GM18520 (cell line): Measurements from ENCODE around the gene SIPA1.
"Not testable (repeated sequence)": the region's sequence is repeated elsewhere in the genome, so short reads cannot be mapped to it uniquely, and the experiment has no call there.

Source experiments
- ATAC-seq: cut with Tn5 transposase; IDR thresholded peaks from one replicate; pipeline ENCODE4 v1.9.1; 2021; ENCODE audit not compliant: unreplicated experiment

SIPA1 gene

GRCh38 chr11:65623852-65624616 lies 13.9 kb upstream of the SIPA1 start:
- no peak for ATAC-seq

DNA sequence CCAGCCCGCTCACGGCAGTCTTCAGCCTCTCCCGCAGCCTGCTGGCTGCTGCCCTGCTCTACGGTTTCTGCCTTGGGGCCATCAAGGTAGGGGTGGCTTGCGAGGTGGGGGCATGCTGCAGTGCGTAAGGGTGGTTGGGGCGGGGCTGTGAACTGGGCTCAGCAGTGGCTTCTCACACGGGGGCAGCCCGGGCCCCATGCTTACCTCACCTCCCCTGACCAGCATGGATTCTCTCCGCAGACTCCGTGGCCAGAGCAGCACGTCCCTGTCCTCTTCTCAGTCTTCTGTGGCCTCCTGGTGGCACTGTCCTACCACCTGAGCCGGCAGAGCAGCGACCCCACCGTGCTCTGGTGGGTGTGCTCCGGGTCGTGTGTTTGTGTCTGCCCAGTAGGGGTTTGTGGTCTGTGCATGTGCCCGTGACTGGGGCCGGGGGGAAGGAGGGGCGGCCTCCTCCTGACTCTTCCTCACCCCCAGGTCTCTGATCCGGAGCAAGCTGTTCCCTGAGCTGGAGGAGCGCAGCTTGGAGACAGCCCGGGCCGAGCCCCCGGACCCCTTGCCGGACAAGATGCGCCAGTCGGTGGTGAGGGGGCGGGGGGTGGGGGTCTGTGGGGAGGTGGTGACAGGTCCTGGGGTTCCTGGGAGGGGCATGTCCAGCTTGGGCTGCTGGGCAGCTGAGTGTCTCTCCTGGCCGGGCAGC lies 12.8 kb upstream of the SIPA1 start:
- ATAC-seq, result no peak

DNA sequence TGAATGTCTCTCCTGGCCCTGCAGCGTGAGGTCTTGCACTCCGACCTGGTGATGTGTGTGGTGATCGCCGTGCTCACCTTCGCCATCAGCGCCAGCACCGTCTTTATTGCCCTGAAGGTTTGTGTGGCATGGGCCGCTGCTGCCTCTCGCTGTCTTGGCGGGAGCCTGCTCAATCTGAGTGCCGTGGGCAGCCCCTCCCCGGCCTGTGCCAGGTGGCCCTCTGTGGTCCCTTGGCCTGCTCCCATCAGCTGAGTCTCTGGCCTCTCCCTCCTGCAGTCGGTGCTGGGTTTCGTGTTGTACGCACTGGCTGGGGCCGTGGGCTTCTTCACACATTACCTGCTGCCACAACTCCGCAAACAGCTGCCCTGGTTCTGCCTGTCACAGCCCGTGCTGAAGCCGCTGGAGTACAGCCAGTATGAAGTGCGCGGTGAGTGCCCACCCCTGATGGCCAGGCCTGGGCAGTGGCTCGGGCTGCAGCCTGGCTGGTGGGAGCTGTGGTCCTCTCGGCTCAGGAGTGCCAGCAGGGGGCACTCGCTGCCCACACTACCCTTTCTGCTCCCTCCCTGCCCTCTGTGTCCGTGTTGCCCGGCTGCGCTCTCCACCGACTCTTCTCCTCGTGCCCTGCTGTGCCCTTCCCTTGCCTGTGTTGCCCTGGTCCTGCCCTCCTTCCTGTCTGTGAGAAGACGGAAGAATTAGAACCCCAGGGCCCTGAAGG lies 12.1 kb upstream of the SIPA1 start:
- ATAC-seq, result no peak

DNA sequence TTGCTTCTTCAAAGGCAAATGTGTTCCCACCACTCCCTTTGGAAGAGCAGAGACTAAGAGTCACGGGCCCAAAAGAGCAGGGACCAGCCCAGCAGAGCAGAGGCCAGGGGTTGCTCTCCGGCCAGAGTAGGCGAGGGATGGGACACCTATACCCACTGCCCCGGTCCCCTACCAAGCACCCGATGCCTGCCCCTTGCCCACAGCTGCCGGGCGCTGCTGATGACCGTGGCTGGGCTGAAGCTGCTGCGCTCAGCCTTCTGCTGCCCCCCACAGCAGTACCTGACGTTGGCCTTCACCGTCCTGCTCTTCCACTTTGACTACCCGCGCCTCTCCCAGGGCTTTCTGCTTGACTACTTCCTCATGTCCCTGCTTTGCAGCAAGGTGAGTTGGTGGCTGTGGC lies 10.7 kb upstream of the SIPA1 start:
- ATAC-seq, result no peak

GRCh38 chr11:65629579-65629978 lies 8.3 kb upstream of the SIPA1 start:
- no peak for ATAC-seq

GRCh38 chr11:65630215-65630614 lies 7.7 kb upstream of the SIPA1 start:
- no peak for ATAC-seq

GRCh38 chr11:65633390-65634108 lies 4.4 kb upstream of the SIPA1 start:
- ATAC-seq, result no peak

GRCh38 chr11:65634109-65634436 lies 3.8 kb upstream of the SIPA1 start:
- no peak for ATAC-seq

DNA sequence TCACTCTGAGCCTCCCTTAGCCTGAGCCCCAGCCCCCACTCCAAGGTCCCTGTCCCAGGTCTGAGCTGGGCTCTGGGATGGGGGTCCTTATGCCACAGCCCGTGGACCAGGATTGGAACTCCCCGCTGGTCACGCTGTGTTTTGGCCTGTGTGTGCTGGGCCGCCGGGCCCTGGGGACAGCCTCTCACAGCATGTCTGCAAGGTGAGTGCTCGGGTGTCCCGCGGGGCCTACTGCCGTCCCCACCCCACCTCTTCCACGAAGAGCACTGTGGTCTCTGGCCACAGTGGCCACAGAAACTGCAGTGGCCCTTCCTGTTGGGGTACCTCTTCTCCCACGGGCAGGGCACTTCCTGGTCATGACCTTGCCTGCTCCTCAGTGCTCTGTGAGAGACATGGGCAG lies 3.5 kb upstream of the SIPA1 start:
- ATAC-seq, result no peak

DNA sequence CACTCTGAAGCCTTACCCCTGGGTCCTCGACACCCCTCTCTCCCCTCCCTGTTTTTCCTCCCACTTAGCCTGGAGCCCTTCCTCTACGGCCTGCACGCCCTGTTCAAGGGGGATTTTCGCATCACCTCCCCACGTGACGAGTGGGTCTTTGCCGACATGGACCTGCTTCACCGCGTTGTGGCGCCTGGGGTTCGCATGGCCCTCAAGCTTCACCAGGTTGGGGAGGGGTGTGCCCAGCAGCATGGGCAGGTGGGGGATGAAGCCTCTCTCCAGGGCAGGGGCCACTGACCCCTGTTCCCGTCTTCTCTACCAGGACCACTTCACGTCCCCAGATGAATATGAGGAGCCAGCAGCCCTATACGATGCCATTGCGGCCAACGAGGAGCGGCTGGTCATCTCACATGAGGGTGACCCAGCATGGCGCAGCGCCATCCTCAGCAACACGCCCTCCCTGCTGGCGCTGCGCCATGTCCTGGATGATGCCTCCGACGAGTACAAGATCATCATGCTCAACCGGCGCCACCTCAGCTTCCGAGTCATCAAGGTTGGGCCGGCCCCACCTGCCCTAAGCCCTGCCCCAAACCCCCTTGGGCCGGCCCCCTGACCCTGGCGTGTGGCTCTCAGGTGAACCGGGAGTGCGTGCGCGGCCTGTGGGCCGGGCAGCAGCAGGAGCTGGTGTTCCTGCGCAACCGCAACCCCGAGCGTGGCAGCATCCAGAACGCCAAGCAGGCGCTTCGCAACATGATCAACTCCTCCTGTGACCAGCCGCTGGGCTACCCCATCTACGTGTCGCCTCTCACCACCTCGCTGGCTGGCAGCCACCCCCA lies 2.8 kb upstream of the SIPA1 start:
- no peak for ATAC-seq

DNA sequence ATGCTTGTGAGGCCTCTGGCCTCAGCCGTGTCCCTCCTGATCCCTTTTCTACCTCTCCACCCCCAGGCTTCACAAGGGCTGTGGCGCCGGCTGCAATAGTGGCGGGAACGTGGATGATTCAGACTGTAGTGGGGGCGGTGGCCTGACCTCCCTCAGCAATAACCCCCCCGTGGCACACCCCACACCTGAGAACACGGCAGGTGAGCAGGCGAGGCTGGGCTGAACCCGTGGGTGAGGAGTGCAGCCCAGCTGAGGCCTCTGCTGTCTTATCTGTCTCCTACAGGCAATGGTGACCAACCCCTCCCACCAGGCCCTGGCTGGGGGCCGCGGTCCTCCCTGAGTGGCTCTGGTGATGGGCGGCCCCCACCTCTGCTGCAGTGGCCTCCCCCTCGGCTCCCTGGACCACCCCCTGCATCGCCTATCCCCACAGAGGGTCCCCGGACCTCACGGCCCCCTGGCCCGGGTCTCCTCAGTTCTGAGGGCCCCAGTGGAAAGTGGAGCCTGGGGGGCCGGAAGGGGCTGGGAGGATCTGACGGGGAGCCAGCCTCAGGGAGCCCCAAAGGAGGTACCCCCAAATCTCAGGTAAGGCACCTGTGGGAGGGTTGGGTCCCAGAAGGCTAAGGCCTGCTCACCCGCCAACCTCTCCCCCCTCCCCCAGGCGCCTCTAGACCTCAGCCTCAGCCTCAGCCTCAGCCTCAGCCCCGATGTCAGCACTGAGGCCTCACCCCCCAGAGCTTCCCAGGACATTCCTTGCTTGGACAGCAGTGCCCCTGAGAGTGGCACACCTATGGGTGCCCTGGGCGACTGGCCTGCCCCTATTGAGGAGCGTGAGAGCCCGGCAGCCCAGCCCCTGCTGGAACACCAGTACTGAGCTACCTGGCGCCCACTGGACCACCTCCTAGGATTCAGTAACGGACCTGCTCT lies 1.5 kb upstream of the SIPA1 start:
- ATAC-seq, result no peak

DNA sequence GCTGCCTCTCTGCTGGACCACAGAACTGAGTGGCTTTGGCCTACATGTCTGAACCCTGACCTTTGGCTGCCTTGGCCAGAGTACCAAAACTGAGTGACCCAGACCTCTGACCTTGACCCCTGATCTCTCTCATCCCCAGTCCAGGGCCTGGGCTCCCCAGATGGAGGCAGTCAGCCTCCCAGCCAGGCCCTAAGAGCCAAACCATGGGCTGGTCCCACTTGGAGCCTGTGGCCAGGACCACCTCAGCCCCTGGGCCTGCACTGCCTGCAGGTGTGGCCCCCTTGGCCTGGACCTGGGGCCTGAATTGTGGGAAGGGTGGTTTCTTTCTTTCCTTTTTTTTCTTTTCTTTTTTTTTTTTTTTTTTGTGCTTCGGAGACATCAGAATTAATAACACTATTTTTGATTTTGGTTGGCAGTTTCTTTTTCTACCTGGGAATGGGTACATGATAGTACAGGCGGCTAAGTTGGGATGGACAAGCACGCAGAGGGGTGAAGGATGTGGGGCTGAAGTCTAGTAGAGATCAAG lies 806 bp upstream of the SIPA1 start:
- ATAC-seq, result no peak

- not testable (repeated sequence) for ATAC-seq
Measured at GRCh38 chr11:65639228-65639597, 1.3 kb downstream of the SIPA1 start.

DNA sequence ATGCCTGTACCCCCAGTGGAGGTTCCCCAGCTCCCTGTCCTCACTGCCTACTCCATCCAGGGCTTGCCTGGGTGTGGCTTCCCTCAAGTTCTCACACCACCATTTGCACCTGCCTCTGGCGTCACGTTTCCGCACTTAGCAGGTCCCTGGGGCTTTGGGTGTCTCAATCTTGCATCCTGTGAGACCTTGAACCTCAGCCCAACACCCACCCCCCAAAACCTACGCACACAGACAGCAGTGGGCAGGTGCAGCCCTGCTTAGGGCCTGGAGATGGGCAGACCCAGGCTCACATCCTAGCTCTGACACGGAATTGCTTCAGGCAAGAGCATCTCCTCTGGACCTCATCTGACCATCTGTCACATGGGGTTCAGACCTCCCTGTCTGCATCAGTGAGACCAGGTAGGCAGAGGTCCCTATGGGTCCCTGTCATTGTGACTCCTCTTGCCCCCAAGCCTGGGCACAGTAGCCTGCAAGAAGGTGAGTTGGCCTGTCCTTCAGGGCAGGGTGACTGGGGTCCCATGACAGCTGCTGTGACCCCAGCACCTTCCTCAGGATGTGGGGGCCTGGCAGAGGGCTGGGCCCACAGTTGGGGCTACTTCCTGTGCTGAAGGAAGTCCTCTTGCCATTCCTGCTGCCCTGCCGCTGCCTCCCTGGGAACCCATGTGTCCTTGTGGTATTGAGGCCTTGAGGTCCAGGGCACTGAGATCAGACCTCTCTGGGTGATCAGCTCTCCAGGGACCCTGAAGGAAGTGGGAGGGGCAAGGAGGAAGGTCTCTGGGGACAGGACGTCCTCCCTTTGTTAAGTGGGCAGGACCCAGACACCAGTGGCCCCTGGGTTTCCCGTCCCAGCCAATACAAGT lies 2.0 kb downstream of the SIPA1 start:
- peak; percentile 35 for ATAC-seq

DNA sequence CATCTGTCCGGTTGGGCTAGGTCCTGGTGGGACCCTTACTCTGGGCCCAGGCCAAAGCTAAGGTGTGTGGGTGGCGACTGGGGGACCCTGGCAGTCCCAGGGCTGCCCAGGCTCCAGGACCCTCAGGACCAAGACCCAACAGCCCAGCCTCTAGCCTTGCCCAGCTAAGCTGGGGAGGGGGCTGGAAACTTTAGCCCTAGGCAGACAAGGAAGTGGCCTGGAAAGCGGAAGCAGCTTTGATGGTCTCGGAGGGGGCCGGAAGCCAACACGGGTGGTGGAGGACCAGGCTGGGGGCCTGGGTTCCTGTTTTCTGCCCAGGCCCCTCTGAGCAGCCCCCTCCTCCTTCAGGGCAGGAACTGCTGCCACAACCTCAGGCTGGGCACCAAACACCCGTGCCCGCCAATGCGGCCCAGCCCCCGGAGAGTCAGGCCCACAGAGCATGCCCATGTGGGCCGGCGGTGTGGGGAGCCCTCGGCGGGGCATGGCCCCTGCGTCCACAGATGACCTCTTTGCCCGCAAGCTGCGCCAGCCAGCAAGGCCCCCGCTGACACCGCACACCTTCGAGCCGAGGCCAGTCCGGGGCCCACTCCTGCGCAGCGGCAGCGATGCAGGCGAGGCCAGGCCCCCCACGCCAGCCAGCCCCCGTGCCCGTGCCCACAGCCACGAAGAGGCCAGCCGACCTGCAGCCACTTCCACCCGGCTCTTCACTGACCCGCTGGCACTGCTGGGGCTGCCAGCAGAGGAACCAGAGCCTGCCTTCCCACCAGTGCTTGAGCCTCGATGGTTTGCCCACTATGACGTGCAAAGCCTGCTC lies 2.8 kb downstream of the SIPA1 start:
- ATAC-seq, result no peak

DNA sequence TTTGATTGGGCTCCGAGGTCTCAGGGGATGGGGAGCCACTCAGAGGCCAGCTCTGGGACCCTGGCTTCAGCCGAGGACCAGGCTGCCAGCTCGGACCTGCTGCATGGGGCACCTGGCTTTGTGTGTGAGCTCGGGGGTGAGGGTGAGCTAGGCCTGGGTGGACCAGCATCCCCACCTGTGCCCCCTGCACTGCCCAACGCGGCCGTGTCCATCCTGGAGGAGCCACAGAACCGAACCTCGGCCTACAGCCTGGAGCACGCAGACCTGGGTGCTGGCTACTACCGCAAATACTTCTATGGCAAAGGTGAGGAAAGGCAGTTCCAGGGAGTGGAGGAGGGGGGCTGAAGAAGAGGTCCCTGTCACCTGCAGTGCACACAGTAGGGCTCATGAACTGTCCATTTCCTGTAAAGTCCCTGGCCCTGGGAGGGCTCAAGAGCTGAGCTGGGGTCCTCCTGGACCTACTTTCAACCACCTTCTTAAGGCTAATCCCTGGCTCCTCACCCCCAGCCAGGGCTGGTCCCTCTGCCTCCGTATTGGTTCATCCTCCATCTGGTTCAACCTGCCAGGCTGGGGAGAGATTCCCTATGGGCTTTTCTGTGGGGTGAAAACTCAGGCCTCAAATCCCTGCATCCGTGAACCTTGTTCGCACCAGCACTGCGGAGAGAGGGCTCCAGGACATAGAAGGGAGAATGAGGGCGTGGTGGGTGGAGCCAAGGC lies 3.6 kb downstream of the SIPA1 start:
- no peak for ATAC-seq
